Vagina (tissue), 2 donors: ENCODE measurements around the gene ERC2.

ENCODE experiments used
- POLR2A ChIP-seq, 2 donors: fragments of 450-650 bp; IDR thresholded peaks; one replicate each; pipeline ENCODE4 v1.6.1; 2017; ENCODE audit warnings: antibody characterized with exemption in 2 of 2, mild to moderate bottlenecking in 2 of 2, moderate library complexity in 2 of 2
- TF ChIP-seq, protein P1 (sequence below), 3 experiments: fragments of 450-650 bp in 2 of 3; fragments of 200-600 bp in 1 of 3; sonication (generic) in 1 of 3; IDR thresholded peaks; one replicate each; pipeline ENCODE4 v1.5.1; 2017 to 2019; ENCODE audit warnings: antibody characterized with exemption in 3 of 3, mild to moderate bottlenecking in 2 of 3, moderate library complexity in 2 of 3

DNA sequence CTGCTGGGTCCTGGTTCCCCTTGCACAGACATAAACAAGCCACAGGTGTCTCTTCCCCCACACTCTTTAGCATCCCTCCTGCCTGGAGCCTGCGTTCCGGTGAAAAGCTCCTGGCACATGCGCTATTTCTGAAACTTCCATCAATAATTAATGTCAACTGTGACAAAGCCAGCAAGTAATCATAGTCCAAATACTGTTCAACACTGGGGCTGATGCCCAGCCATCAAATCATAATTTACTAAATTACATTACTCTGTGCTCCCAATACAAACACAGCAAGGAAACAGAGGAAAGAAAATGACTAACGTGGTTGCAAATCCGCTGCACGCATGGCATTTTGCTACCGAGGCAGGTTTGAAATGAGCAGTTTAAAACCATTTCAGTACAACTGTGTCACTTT is 294.7 kb downstream of the ERC2 start:
- TF ChIP-seq, protein P1, sequence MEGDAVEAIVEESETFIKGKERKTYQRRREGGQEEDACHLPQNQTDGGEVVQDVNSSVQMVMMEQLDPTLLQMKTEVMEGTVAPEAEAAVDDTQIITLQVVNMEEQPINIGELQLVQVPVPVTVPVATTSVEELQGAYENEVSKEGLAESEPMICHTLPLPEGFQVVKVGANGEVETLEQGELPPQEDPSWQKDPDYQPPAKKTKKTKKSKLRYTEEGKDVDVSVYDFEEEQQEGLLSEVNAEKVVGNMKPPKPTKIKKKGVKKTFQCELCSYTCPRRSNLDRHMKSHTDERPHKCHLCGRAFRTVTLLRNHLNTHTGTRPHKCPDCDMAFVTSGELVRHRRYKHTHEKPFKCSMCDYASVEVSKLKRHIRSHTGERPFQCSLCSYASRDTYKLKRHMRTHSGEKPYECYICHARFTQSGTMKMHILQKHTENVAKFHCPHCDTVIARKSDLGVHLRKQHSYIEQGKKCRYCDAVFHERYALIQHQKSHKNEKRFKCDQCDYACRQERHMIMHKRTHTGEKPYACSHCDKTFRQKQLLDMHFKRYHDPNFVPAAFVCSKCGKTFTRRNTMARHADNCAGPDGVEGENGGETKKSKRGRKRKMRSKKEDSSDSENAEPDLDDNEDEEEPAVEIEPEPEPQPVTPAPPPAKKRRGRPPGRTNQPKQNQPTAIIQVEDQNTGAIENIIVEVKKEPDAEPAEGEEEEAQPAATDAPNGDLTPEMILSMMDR (IDR thresholded peaks at IDR 0.05): no peak
- TF ChIP-seq POLR2A (IDR thresholded peaks at IDR 0.05): no peak
